Measurements from ENCODE around the gene TAOK1.

The TAOK1 gene

DNA sequence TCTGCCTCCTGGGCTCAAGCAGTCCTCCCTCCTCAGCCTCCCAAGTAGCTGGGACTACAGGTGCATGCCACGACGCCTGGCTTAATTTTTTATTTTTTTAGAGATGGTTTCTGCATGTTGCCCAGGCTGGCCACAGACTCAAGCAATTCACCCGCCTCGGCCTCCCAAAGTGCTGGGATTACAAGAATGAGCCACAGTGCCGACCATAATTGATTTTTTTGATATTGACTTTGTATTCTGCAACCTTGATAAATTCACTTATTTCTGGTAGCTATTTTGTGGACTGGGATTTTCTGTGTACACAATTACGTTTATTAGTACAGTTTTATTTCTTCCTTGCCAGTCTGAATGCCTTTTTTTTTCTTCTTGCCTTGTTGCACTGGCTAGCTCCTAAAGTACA is 30.0 kb downstream of the TAOK1 start:
- TF ChIP-seq, protein P1, sequence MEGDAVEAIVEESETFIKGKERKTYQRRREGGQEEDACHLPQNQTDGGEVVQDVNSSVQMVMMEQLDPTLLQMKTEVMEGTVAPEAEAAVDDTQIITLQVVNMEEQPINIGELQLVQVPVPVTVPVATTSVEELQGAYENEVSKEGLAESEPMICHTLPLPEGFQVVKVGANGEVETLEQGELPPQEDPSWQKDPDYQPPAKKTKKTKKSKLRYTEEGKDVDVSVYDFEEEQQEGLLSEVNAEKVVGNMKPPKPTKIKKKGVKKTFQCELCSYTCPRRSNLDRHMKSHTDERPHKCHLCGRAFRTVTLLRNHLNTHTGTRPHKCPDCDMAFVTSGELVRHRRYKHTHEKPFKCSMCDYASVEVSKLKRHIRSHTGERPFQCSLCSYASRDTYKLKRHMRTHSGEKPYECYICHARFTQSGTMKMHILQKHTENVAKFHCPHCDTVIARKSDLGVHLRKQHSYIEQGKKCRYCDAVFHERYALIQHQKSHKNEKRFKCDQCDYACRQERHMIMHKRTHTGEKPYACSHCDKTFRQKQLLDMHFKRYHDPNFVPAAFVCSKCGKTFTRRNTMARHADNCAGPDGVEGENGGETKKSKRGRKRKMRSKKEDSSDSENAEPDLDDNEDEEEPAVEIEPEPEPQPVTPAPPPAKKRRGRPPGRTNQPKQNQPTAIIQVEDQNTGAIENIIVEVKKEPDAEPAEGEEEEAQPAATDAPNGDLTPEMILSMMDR (IDR thresholded peaks at IDR 0.05; ENCODE audit: borderline replicate concordance, control extremely low read depth, extremely low read depth, insufficient read depth, missing control alignments): no peak
- in situ Hi-C loops (cut with MboI; ENCODE audit: low sequenced_read_pairs, unreplicated experiment): no loop called here
- DNase-seq (ENCODE audit: low spot score): no peak

DNA sequence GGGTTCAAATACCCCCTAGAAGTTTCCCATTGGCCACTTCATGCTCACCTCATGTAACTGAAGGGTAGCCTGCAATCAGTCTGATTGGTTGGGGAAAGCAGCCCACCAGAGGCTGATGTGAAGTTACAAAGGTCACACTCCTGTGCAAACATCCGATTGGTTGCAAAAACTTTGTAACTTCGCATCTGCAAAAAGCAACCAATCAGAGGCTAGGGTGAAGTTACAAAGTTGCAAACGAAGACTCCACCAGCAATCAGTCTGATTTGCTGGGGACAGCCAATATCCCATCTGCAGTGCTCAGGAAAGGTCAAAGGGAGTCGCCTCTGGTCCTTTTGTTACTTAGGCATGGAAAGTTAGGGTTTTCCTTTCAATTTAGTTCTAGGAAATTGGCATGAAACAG is 40.1 kb downstream of the TAOK1 start:
- TF ChIP-seq, protein P1 (IDR thresholded peaks at IDR 0.05; ENCODE audit: borderline replicate concordance, control extremely low read depth, extremely low read depth, insufficient read depth, missing control alignments): no peak
- in situ Hi-C loops (cut with MboI; ENCODE audit: low sequenced_read_pairs, unreplicated experiment): no loop called here
- no peak for DNase-seq (ENCODE audit: low spot score)

DNA sequence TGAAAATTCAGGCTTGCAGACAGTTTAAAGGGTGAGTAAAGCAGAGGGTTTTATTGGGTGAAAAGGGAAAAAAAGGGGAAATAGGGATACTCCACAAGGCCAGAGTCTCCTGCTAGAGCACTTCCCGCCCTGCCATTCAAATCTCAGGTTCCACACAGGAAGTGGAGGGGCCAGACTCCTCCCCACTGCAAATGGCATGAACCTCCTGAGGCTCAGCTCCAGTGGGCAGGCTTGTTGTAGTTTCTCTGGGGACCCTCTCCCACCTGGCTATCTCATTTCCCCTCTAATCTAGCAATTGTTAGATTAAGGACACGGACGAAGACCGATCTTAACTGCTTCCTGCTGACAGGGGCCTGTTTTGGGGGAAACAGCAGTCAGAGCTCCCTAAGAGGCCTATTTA is 43.4 kb downstream of the TAOK1 start:
- DNase-seq (ENCODE audit: low spot score): no peak
- TF ChIP-seq, protein P1 (IDR thresholded peaks at IDR 0.05; ENCODE audit: borderline replicate concordance, control extremely low read depth, extremely low read depth, insufficient read depth, missing control alignments): no peak
- in situ Hi-C loops (cut with MboI; ENCODE audit: low sequenced_read_pairs, unreplicated experiment): no loop called here

DNA sequence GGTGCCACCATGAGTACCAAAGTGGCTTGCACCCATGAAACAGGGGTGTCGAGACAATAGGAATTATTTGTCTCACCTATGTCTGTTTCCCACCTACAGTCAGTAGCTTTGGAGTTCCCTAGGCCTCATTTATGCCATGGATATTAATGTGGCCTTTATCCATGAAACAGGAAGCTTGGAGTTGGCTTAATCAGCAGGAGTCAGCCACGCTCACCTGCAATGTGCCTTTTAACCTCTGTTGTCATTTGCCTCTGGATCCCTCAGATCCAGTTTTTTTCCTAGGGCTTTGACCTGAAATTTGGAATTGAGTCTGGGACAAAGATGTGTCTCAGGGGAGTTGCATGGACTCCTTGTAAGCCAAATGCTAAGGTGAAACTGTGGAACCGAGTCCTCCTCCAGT is 44.4 kb downstream of the TAOK1 start:
- DNase-seq (ENCODE audit: low spot score): no peak
- in situ Hi-C loops (cut with MboI; ENCODE audit: low sequenced_read_pairs, unreplicated experiment): no loop called here
- TF ChIP-seq, protein P1 (IDR thresholded peaks at IDR 0.05; ENCODE audit: borderline replicate concordance, control extremely low read depth, extremely low read depth, insufficient read depth, missing control alignments): no peak

DNA sequence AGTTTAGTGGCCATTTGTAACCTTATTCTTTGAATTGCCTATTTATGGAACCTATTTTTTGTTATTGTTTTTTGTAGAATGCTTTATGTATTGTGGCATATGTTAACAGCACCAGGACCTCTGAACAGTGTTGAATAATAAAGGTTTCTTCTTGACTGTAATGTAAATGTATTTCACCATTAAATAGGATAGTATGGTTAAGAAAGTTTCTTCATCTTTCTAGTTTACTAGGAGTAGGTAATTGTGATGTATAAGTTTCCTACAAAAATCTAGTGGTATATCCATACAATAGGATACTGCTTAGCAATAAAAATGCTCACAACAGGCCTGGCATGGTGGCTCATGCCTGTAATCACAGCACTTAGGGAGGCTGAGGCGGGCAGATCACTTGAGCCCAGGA is 52.3 kb downstream of the TAOK1 start:
- in situ Hi-C loops (cut with MboI; ENCODE audit: low sequenced_read_pairs, unreplicated experiment): no loop called here
- DNase-seq (ENCODE audit: low spot score): no peak
- TF ChIP-seq, protein P1 (IDR thresholded peaks at IDR 0.05; ENCODE audit: borderline replicate concordance, control extremely low read depth, extremely low read depth, insufficient read depth, missing control alignments): no peak

DNA sequence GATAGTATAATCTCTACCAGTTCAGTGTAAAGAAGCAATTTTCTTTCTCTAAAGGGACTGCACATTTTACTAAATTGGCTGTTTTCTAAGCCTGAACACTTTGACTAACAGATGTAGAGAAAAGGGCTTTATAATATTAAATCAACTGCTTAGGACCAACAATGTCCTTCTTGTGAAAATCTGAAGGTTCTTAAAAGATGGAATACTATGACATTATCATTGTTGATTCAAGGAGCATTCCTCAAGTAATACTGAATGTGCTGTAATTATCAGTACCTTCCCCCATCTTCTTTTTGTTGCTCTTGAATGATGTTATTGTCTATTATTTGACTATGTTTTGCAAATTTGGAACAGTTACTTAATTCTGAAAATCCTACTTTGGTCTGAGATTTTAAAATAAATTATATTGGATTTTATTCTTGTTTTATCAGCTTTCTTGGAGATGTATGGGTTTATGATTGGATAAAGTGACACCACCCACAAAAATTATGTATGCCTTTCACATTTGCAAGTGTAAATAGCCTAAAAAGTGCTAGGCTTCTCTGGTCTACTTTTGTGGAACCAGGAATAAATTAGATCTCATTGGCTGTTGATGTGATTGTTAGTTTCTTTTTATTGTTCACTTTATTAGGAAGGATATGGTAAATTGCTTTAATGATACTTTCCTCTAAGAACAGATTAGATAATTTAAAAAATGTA is 53.0 kb downstream of the TAOK1 start:
- in situ Hi-C loops (cut with MboI; ENCODE audit: low sequenced_read_pairs, unreplicated experiment): no loop called here
- TF ChIP-seq, protein P1 (IDR thresholded peaks at IDR 0.05; ENCODE audit: borderline replicate concordance, control extremely low read depth, extremely low read depth, insufficient read depth, missing control alignments): no peak
- no peak for DNase-seq (ENCODE audit: low spot score)

Data from GM13976 (cell line).